Choroid plexus epithelial cell (primary cell): ENCODE measurements around the gene VAPB.

ENCODE experiments used
- DNase-seq: peaks from one replicate; pipeline ENCODE4 v3.0.0-alpha.2; 2010; ENCODE audit warnings: low read depth
- H3K4me3 ChIP-seq: 2 replicates; pipeline ENCODE4 v1.5.1; 2011; ENCODE audit warnings: low read depth, mild to moderate bottlenecking, control low read depth, low read length, moderate library complexity
- CTCF ChIP-seq: conservative IDR thresholded peaks from 2 replicates; pipeline ENCODE4 v1.5.1; 2011; ENCODE audit warnings: low read depth, mild to moderate bottlenecking, control low read depth, inconsistent platforms, low read length, moderate library complexity

The VAPB gene

GRCh38 chr20:58433759-58434158 lies 44.7 kb downstream of the VAPB start:
- H3K4me3 ChIP-seq = no peak overlapping the region
- DNase-seq = peak; percentile 81
- no peak for TF ChIP-seq CTCF

GRCh38 chr20:58434326-58434725 lies 45.3 kb downstream of the VAPB start:
- no peak for TF ChIP-seq CTCF
- DNase-seq = no peak
- H3K4me3 ChIP-seq = no peak overlapping the region

- no peak overlapping the region for H3K4me3 ChIP-seq
- TF ChIP-seq CTCF = no peak
- DNase-seq = no peak
Measured at GRCh38 chr20:58435237-58435636, 46.2 kb downstream of the VAPB start.

- no peak overlapping the region for H3K4me3 ChIP-seq
- DNase-seq = no peak
- TF ChIP-seq CTCF = no peak
Measured at GRCh38 chr20:58436868-58437645, 48.0 kb downstream of the VAPB start.

- TF ChIP-seq CTCF = no peak
- no peak overlapping the region for H3K4me3 ChIP-seq
- no peak for DNase-seq
Measured at GRCh38 chr20:58438970-58439808, 50.2 kb downstream of the VAPB start.

GRCh38 chr20:58440021-58440767 lies 51.2 kb downstream of the VAPB start:
- H3K4me3 ChIP-seq = no peak overlapping the region
- DNase-seq = peak; percentile 13
- TF ChIP-seq CTCF = no peak
